HEK293 (cell line): Measurements from ENCODE around the gene CDK1.

Experiments used
- CTCF ChIA-PET: fragments of 350-600 bp; formaldehyde crosslinking; extraction: SDS; loops from one replicate; lab custom pipeline; 2021; ENCODE audit warnings: antibody characterized with exemption; lab: Yijun Ruan, JAX
- POLR2A ChIA-PET: fragments of 300-600 bp; formaldehyde crosslinking; extraction: SDS; loops from one replicate; lab custom pipeline; 2020; ENCODE audit warnings: antibody characterized with exemption, inconsistent platforms; lab: Yijun Ruan, JAX
- H3K27ac ChIP-seq: fragments of 200-500 bp; sonication (Bioruptor generic); 2 replicates; pipeline ENCODE4 v1.5.1; 2014; ENCODE audit warnings: low read depth, low read length, control low read depth, inconsistent platforms; ENCODE audit errors: extremely low read depth
- H3K36me3 ChIP-seq, 2 experiments: fragments of 200-500 bp in 1 of 2; sonication (Bioruptor generic) in 1 of 2; 1 replicate in 1 of 2; 2 replicates in 1 of 2; pipeline ENCODE4 v1.5.1; 2014 to 2017; ENCODE audit warnings: inconsistent platforms in 2 of 2, low read length in 2 of 2; ENCODE audit not compliant: control insufficient read depth in 2 of 2, insufficient read depth in 1 of 2
- H3K4me1 ChIP-seq: fragments of 200-500 bp; sonication (Bioruptor generic); 2 replicates; pipeline ENCODE4 v1.5.1; 2014; ENCODE audit warnings: mild to moderate bottlenecking, low read length, inconsistent platforms; ENCODE audit not compliant: control insufficient read depth, insufficient read depth
- H3K4me3 ChIP-seq: 2 replicates; pipeline ENCODE4 v1.5.1; 2011; ENCODE audit warnings: low read depth, mild to moderate bottlenecking, control low read depth, low read length, moderate library complexity
- H3K9me3 ChIP-seq: fragments of 200-500 bp; sonication (Bioruptor generic); 2 replicates; pipeline ENCODE4 v1.5.1; 2014; ENCODE audit warnings: low read depth, low read length, inconsistent platforms; ENCODE audit not compliant: control insufficient read depth, insufficient read depth
- BCL11A ChIP-seq: fragments of 450-650 bp; formaldehyde crosslinking; IDR thresholded peaks from 2 replicates; pipeline ENCODE4 v1.5.1; 2016; ENCODE audit warnings: low read depth, missing biosample characterization, missing genetic modification characterization
- PRDM1 ChIP-seq: fragments of 450-650 bp; formaldehyde crosslinking; IDR thresholded peaks from 2 replicates; pipeline ENCODE4; 2016; ENCODE audit warnings: missing biosample characterization, missing genetic modification characterization
- SCRT2 ChIP-seq: fragments of 450-650 bp; formaldehyde crosslinking; IDR thresholded peaks from 2 replicates; pipeline ENCODE4 v1.5.1; 2016; ENCODE audit warnings: missing biosample characterization, missing genetic modification characterization
- ZBTB20 ChIP-seq: fragments of 450-650 bp; formaldehyde crosslinking; IDR thresholded peaks from 2 replicates; pipeline ENCODE4 v1.5.1; 2016; ENCODE audit warnings: missing biosample characterization, missing genetic modification characterization
- ZFP37 ChIP-seq: fragments of 450-650 bp; formaldehyde crosslinking; IDR thresholded peaks from 2 replicates; pipeline ENCODE4 v1.5.1; 2016; ENCODE audit warnings: missing biosample characterization, missing genetic modification characterization
- ZNF302 ChIP-seq: fragments of 450-650 bp; formaldehyde crosslinking; IDR thresholded peaks from 2 replicates; pipeline ENCODE4 v1.5.1; 2016; ENCODE audit warnings: missing biosample characterization, missing genetic modification characterization, low read depth
- ZNF335 ChIP-seq: fragments of 450-650 bp; formaldehyde crosslinking; conservative IDR thresholded peaks from 2 replicates; pipeline ENCODE4 v1.5.1; 2016; ENCODE audit warnings: missing biosample characterization, missing genetic modification characterization
- ZNF510 ChIP-seq: fragments of 450-650 bp; formaldehyde crosslinking; IDR thresholded peaks from 2 replicates; pipeline ENCODE4 v1.5.1; 2018; ENCODE audit warnings: mild to moderate bottlenecking, missing genetic modification characterization, missing biosample characterization; ENCODE audit not compliant: insufficient replicate concordance
- ZNF596 ChIP-seq: fragments of 450-650 bp; IDR thresholded peaks from 2 replicates; pipeline ENCODE4 v1.5.0; 2018; ENCODE audit warnings: missing biosample characterization, mild to moderate bottlenecking, missing genetic modification characterization, moderate library complexity
- ZNF747 ChIP-seq: fragments of 450-650 bp; formaldehyde crosslinking; IDR thresholded peaks from 2 replicates; pipeline ENCODE4 v1.5.1; 2016; ENCODE audit warnings: missing biosample characterization, missing genetic modification characterization
- ZSCAN30 ChIP-seq: fragments of 450-650 bp; IDR thresholded peaks from 2 replicates; pipeline ENCODE4 v1.5.1; 2018; ENCODE audit warnings: missing biosample characterization, mild to moderate bottlenecking, missing genetic modification characterization, moderate library complexity
- TF ChIP-seq, protein P1 (sequence below): fragments of 450-650 bp; formaldehyde crosslinking; IDR thresholded peaks from 2 replicates; pipeline ENCODE4 v1.5.1; 2016; ENCODE audit warnings: missing biosample characterization, missing genetic modification characterization
- TF ChIP-seq, protein P2 (sequence below): fragments of 450-650 bp; formaldehyde crosslinking; IDR thresholded peaks from 2 replicates; pipeline ENCODE4 v1.5.1; 2016; ENCODE audit warnings: missing biosample characterization, missing genetic modification characterization
- TF ChIP-seq, protein P3 (sequence below): fragments of 450-650 bp; formaldehyde crosslinking; IDR thresholded peaks from 2 replicates; pipeline ENCODE4 v1.5.1; 2017; ENCODE audit warnings: missing biosample characterization, missing genetic modification characterization

Gene CDK1

DNA sequence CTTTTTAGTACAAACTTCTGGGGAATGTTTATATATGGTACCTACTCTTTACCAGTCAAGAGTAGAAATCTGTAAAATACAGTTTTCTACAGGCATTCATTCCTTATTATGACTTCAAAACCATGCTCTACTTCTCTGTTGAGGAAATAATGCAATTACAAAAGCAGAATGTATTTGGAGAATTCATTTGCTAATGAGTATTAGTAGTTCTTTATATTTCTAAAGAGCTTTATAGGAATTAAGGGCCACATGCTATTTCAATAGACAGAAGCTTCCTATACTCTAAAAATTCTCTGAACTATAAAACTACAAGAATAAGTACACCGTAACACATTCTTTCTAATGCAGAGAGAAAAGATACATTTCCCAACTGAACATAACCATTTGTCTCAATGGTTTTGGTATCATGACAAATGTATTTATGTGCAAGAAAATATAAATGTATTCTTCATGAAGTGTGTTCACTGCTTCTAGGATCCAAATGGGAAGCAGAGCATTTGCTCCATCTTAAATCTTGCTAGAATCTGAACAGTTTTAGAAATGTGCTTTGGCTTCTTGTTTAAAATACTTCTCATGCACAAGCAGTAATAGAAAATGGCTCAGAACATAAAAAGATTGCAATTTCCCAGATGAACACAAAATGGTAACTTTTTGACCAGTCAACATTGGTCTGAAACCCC is 21.8 kb downstream of the CDK1 start (continued):
- TF ChIP-seq, protein P1, sequence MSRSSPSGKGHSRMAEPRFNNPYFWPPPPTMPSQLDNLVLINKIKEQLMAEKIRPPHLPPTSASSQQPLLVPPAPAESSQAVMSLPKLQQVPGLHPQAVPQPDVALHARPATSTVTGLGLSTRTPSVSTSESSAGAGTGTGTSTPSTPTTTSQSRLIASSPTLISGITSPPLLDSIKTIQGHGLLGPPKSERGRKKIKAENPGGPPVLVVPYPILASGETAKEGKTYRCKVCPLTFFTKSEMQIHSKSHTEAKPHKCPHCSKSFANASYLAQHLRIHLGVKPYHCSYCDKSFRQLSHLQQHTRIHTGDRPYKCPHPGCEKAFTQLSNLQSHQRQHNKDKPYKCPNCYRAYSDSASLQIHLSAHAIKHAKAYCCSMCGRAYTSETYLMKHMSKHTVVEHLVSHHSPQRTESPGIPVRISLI = no peak
- TF ChIP-seq ZSCAN30 (tag by site-specific recombination) (no peak), BCL11A (tag by site-specific recombination) (no peak), ZNF510 (tag by site-specific recombination) (no peak), ZFP37 (no peak), ZNF302 (tag by site-specific recombination) (no peak), SCRT2 (no peak)
- TF ChIP-seq, all 188 proteins: peak for 0

DNA sequence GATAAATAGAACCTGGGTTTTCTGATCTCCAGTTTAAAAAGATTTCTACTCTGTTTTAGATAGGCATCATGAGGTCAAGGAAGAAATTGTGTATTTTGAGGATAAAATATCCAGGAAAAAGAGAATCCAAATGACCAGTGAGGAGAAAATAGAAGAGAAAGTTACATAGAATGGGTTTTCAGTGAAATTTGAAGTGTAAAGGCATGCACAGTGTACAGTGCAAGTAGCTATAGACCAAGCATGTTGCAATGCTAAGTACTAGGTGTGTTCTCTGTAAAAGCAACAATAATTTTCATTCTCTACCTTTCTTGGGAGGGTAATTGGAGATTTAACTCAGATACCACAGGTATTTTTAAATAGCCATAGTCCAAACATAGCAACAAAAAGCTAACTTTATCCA is 22.6 kb downstream of the CDK1 start:
- Histone ChIP-seq H3K9me3 (no peaks in the 10 kb centered on the region), H3K4me1 (peaks cover 11% of the 10 kb centered on the region), H3K4me3 (no peak overlapping the region), H3K36me3 (peaks cover 22 to 24% of the 10 kb centered on the region in 2 experiments), H3K27ac (no peak overlapping the region)
- ChIA-PET POLR2A (interaction anchor here (0.9 to 1.5 kb wide), 2 partner anchors 19 to 23 kb away, joined by 3 to 4 read pairs; partner anchors contain the start of gene CDK1), CTCF (interaction anchor here (0.6 kb wide), 1 partner anchor 165 kb away, joined by 4 read pairs; no protein-coding TSS in a partner anchor)
- TF ChIP-seq, protein P2, sequence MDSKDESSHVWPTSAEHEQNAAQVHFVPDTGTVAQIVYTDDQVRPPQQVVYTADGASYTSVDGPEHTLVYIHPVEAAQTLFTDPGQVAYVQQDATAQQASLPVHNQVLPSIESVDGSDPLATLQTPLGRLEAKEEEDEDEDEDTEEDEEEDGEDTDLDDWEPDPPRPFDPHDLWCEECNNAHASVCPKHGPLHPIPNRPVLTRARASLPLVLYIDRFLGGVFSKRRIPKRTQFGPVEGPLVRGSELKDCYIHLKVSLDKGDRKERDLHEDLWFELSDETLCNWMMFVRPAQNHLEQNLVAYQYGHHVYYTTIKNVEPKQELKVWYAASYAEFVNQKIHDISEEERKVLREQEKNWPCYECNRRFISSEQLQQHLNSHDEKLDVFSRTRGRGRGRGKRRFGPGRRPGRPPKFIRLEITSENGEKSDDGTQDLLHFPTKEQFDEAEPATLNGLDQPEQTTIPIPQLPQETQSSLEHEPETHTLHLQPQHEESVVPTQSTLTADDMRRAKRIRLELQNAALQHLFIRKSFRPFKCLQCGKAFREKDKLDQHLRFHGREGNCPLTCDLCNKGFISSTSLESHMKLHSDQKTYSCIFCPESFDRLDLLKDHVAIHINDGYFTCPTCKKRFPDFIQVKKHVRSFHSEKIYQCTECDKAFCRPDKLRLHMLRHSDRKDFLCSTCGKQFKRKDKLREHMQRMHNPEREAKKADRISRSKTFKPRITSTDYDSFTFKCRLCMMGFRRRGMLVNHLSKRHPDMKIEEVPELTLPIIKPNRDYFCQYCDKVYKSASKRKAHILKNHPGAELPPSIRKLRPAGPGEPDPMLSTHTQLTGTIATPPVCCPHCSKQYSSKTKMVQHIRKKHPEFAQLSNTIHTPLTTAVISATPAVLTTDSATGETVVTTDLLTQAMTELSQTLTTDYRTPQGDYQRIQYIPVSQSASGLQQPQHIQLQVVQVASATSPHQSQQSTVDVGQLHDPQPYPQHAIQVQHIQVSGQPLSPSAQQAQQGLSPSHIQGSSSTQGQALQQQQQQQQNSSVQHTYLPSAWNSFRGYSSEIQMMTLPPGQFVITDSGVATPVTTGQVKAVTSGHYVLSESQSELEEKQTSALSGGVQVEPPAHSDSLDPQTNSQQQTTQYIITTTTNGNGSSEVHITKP = no peak
- TF ChIP-seq ZNF596 (tag by site-specific recombination) (no peak), PRDM1 (tag by site-specific recombination) (peak; percentile 89)

DNA sequence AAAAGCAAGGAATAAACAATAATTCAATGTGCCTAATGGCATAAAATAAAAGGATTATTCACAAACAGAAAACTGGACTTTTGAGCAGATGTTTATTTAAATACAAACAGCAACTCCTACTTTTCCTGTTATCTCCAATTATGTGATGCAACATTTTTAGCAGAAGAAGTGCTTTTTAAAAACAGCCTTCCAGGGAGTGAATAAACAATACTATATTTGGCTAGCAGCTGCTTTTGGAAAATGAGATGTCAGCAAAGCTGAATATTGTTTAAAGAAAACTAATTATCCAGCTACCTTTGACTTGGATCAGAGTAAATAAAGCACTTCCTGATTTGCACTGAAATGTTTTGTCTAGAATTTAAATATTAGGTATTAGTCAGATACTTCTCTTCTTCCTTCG is 23.2 kb downstream of the CDK1 start:
- peaks cover 16 to 19% of the 10 kb centered on the region in 2 experiments for H3K36me3 ChIP-seq
- H3K4me3 ChIP-seq = no peak overlapping the region
- POLR2A ChIA-PET = interaction anchor here (0.9 to 1.5 kb wide), 2 partner anchors 18 to 24 kb away, joined by 3 to 4 read pairs; partner anchors contain the start of gene CDK1
- H3K27ac ChIP-seq = no peak overlapping the region
- TF ChIP-seq, protein P3, sequence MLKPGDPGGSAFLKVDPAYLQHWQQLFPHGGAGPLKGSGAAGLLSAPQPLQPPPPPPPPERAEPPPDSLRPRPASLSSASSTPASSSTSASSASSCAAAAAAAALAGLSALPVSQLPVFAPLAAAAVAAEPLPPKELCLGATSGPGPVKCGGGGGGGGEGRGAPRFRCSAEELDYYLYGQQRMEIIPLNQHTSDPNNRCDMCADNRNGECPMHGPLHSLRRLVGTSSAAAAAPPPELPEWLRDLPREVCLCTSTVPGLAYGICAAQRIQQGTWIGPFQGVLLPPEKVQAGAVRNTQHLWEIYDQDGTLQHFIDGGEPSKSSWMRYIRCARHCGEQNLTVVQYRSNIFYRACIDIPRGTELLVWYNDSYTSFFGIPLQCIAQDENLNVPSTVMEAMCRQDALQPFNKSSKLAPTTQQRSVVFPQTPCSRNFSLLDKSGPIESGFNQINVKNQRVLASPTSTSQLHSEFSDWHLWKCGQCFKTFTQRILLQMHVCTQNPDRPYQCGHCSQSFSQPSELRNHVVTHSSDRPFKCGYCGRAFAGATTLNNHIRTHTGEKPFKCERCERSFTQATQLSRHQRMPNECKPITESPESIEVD (tag by site-specific recombination) = peak; percentile 61
- no peak for TF ChIP-seq ZNF747 (tag by site-specific recombination)
- no peaks in the 10 kb centered on the region for H3K9me3 ChIP-seq
- CTCF ChIA-PET = interaction anchor here (0.6 kb wide), 1 partner anchor 11 kb away, joined by 3 read pairs; no protein-coding TSS in a partner anchor
- peaks cover 11% of the 10 kb centered on the region for H3K4me1 ChIP-seq

DNA sequence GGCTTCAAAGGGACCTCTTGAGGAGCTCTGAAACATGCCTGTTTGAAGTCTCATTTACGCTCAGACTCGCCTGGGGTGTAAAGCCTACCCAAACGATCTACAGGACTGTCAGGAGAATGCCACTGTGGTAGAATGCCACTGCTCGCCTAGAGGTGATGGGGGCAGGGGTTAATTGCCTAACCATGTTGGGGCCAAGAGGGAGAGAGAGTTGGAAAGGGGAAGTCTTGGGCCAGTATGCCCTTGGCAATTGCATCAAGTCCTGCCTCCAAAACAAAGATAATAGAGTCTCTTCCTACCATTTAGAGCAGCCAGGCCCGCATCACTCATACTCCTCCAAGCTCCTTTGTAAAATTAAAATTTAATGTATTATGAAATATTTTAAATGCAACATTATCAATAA is 25.2 kb downstream of the CDK1 start:
- peaks cover 4 to 5% of the 10 kb centered on the region in 2 experiments; a peak in 2 of 3 replicates for H3K36me3 ChIP-seq
- H3K9me3 ChIP-seq = no peaks in the 10 kb centered on the region
- H3K4me3 ChIP-seq = no peak overlapping the region
- POLR2A ChIA-PET = no interaction called here
- peaks cover 11% of the 10 kb centered on the region for H3K4me1 ChIP-seq
- no peak for TF ChIP-seq ZBTB20
- peak; percentile 51 for TF ChIP-seq ZNF335
- TF ChIP-seq, all 188 proteins: peak for 1
- no peak overlapping the region for H3K27ac ChIP-seq
- CTCF ChIA-PET = interaction anchor here (0.6 kb wide), 1 partner anchor 468 kb away, joined by 3 read pairs; no protein-coding TSS in a partner anchor
